ENCODE results near the gene GRK6.
"Not testable (repeated sequence)": the region's sequence is repeated elsewhere in the genome, so short reads cannot be mapped to it uniquely, and the experiment has no call there.

The GRK6 gene

DNA sequence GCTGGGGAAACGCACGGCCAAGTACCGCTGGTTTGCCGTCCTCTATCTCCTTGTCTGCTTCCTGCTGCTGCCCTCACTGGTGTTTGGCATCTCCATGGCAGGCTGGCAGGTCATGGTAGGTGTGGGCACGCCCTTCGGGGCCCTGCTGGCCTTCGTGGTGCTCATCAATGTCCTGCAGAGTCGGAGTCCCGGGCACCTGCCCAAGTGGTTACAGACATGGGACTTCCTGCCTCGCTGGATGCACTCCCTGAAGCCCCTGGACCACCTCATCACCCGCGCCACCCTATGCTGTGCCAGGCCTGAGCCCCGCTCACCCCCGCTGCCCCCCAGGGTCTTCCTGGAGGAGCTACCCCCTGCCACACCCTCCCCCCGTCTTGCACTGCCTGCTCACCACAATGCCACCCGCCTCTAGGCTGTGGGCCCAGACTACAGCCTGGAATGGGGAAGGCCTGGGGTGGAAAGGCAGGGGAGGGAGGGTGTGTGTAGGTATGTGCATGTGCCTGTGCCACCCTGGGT lies 28.5 kb upstream of the GRK6 start:
- in situ Hi-C loops (cut with MboI; ENCODE audit: low sequenced_read_pairs), result no loop called here

DNA sequence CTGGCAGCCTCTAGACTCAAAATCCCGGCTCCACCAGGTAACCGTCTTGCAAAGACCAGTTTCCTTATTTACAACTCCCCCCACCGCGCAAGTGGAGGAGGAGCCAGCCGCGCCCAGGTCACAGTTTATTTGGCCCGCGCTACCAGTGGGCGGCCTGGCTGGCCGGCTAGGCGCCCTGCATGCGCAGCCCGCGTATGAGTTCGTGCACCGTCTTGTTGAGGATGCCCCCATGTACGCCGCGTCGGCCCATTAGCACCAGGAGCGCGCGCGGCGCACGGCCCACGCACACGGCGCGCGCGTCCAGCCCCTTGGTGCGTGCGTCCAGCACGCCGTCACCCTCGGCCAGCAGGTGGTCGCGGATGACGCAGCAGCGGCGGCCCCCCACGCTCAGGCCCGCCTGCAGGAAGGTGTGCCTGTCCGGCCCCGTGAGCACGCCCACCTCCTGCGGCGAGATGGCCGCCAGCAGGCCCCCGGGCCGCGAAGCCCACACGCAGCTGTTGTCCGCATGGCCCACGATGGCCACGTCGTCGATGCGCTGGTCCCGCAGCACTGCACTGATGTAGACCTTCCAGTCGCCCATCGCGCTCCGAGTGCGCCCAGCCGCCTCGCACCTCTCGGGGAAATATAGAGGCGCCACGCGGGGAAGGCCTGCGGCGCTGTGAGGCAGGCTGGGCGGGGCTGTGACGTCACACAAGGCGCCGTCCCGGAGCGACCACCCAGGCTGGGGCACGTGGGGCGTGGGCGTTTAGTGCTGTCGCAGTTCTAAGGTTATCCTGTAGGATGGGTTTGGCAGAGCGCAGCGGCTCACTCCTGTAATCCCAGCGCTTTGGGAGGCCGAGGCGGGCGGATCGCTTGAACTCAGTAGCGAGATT lies 26.2 kb upstream of the GRK6 start, which contains the start of gene PFN3:
Gene PFN3, minus strand, starts transcription at position 665 of the 872 bp plus-strand sequence. Its CDS starts 85 bp downstream, at position 580.
- in situ Hi-C loops (cut with MboI; ENCODE audit: low sequenced_read_pairs), result no loop called here

DNA sequence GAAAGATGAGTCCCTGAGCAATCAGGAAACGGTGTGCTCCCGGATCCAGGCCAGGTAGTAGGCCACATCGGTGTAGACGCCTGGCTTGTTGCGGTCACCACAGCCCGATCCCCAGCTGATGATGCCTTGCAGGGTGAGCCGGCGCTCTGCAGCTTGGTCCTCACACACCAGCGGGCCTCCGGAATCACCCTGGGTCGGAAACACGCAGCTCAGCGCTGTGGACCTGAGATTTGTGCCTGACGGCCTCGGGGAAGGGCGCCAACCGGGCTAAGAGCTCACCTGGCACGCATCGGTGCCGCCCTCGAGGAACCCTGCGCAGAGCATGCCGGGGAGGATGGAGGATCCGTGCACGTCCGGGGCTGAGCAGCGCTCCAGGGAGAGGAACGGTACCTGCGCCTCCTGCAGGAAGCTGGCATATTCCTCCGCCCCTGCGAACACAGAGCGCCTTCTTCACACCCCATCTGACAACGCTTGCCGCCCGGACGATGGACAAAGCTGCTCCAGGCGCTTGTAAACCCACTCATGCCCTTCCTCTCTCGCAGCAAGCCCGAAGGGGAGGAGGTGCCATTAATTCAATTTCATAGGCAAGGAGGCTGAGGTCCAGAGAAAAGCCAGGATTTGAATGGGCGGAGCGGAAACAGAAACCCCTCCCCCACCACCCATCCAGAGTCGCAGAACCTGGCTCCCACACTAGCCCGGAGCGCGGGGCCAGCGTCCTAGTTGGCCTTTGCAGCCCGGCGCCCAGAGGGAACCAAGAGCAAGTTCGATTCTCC lies 24.0 kb upstream of the GRK6 start:
- in situ Hi-C loops (cut with MboI; ENCODE audit: low sequenced_read_pairs), result no loop called here

DNA sequence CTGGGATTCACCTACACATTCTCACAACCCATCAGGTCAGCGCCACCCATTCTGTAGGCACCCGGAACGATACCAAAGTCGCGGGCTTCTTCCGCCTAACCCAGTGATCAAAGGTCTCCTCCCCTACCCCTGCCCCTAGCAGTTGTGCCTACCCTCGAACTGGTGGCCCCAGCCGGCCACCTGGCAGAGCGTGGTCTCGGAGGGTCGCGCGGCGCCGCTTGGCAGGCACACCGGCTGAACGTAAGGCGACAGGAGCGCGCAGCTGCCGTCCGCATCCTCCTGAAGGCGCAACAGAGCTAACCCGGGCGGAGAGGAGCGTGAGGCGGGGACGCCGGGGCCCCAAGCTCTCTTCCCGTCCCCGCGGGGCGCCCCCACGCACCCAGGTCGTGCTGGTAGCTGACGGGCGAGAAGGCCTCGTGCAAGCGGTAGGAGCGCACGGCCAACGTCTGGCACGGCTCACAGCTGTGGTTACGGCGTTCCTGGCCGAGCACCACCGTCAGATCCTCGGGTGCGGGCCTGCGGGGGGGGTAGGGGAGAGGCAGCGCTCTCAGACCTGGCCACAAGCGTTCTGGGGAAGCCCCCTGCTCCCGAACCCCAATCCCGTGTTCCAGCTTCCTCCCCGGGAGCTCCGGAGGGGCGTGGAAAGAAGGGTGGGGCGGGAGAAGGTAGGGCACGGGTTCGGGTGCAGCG lies 23.2 kb upstream of the GRK6 start:
- in situ Hi-C loops (cut with MboI; ENCODE audit: low sequenced_read_pairs), result no loop called here

DNA sequence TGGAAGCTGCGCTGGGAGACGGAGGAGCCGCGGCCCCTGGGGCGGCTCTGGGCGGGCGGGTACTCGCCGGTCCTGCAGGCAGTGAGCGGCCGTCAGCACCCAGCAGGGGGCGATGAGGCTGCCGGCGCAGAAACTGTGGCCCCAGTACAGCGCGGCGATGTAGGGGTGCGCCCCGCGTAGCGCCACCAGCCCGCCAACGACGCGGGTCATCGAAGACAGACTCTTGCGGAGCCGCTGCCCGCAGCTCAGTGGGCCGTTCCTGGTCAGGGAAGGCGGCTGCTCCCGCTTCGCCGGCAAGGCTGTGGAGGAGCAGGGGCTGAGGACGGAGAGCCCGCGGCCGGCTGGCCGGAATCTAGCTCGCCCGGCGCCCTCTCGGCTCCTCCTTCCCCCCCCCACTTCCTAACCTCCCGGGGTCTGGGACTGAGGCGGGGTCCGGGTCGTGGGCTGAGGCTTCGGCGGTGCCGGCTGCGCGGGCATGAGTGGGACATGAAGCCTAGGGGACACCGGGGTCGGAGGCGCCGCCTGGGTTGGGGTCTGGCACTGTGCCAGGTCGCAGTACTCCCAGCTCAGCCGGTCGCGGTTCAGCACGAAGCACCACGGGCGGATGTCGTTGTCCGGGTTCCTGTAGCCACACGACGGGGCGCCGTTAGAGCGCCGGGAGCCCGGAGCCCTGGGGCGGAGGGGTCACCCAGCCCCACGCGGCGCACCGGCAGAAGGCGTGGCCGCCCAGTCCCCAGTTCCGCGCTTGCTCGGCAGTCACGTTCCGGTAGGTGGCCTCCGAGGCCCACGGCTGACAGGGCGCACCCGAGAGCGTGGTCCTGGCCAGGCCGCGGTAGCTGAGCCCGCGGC lies 22.5 kb upstream of the GRK6 start:
- in situ Hi-C loops (cut with MboI; ENCODE audit: low sequenced_read_pairs), result no loop called here

DNA sequence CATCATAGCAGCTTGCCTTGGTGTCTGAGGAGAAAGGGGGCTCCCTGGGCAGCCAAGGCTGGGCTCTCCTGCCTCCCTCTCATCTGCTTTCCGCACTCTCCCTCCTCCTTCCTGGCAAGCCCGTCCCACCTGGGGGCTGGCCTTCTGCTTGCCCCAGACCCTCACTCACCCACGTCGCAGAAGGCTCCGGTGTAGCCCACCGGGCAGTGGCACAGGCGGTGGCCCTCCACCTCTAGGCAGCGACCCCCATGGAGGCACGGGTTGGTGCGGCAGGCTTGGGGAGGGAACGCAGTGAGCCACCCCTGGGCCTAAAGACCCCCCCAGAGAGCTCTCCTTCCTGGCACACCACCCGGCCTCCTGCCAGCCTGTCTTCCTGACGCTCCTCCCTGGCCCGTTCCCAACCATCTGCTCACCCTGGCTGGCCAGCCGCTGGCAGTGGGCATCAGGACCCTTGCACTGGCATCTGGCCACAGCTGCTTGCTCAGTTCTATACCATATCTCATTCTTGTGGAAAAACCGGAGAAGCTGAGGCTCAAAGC lies 21.8 kb upstream of the GRK6 start:
- in situ Hi-C loops (cut with MboI; ENCODE audit: low sequenced_read_pairs), result no loop called here

DNA sequence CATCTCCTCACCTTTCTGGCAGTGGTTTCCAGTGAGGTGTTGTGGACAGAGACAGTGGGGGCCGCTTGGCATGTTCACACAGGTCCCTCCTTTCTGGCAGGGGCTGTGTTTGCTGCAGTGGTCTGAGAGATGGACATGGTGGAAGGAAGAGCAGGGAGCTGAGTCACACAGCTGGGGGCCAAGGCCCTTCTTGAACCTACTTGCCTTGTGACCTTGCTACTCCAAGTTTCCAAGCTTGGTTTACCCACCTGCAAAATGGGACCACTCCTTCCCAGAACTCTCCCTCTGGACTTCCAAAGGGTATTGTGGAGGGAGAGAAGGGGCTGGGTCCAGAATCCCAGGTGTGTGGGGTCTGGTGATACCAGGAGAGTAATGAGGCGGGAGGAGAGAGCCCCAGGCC lies 21.2 kb upstream of the GRK6 start:
- in situ Hi-C loops (cut with MboI; ENCODE audit: low sequenced_read_pairs), result no loop called here

DNA sequence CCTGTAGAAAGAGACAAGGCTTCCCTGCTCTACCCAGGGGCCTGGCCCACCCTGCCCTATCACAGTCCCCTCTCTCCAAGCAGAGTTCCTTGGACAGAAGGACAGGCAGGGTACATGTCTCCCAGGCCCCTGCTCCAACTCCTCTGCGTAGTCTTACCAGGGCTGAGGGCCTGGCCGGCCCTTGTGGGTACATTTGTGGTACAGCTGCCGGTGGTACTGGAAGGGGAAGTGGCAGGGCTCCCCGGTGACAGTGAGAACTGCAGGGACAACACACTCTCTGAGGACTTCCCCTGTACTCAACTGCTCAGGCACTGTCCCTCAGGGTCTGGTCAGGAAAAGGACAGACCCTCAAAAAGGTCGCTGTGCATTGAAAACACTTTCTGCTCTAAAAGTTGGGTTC lies 20.7 kb upstream of the GRK6 start:
- in situ Hi-C loops (cut with MboI; ENCODE audit: low sequenced_read_pairs), result no loop called here

DNA sequence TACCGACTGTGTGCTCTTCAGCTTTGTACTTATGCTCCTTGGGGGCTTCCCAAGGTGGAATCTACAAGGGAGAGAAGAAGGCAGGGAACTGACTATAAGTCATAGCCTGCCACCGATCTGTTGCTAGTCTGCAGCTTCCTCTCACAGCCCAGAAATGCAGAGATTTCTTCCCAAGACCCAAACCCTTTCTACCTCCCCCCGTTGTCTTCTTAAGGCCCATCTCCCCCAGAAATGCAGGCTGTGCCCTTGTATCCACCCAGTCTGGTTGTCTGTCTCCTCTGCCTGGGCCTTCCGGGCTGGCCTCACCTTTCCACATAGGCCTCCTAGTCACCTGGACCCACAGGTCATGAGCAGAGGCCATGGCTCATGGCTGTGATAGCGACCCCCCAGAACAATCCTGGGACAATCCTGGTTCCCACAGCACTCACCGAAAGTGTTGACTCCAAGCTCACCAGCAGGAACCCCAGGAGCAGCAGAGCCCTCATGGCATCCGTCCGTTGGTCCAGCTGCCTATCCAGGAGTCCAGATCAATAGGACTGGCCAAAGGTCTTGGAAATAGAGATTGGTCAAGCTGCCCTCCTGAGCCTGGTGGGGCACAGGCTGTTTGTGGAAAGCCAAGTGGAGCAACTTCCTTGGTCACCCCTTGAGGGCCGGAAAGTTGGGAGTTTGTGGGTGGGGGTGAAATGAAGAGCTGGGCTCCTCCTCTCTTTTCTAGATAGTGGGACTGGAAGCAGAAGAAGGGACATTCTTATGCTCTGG lies 17.3 kb upstream of the GRK6 start, which contains the start of gene F12:
Gene F12, minus strand, starts transcription at position 522 of the 759 bp plus-strand sequence. Its CDS starts 37 bp downstream, at position 485.
- in situ Hi-C loops (cut with MboI; ENCODE audit: low sequenced_read_pairs), result no loop called here

DNA sequence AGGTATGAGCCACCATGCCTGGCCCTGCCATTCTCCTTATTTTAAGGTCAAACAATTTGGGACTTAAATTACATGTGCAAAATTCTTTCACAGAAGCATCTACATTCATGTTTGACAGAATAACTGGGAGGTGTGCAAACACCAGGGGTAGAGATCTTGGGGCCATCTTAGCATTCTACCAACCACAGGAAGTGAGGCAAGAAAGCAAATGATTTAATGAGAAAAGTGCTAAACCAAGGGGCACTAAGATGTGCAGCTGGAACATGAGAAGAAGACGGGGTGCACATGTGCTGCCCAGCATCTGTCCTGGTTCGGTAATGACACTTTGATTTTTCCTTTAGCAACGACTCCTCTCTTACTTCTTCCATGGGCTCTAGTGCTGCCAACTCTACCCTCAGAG lies 15.9 kb upstream of the GRK6 start:
- in situ Hi-C loops (cut with MboI; ENCODE audit: low sequenced_read_pairs), result no loop called here

DNA sequence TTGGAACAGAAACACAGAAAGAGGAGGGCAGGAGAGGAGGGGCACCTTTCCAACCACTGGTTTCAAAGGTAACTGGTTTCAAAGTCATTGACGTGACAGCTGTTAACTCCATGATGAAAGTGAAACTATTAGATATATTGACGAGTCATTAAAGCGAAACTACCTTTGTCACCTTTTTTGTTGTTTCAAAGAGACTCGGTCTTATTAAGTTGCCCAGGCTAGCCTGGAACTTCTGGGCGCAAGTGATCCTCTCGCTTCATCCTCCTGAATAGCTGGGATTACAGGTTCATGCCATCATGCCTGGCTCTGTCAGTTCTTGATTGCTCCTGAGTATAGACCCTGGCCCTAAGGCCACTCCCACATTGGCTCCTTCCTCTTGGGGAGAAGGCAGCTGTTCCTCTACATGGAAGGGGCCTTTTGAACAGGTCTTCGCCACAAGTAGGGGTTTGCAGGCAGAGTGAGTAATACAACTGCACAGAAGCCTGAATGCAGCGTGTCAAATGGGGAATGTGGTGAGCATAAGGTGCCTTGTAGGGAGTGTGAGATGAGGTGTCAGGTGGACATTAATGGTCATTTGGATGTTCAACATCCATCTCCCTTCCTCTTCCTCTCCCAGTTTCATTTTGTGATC lies 13.8 kb upstream of the GRK6 start:
- in situ Hi-C loops (cut with MboI; ENCODE audit: low sequenced_read_pairs), result no loop called here

DNA sequence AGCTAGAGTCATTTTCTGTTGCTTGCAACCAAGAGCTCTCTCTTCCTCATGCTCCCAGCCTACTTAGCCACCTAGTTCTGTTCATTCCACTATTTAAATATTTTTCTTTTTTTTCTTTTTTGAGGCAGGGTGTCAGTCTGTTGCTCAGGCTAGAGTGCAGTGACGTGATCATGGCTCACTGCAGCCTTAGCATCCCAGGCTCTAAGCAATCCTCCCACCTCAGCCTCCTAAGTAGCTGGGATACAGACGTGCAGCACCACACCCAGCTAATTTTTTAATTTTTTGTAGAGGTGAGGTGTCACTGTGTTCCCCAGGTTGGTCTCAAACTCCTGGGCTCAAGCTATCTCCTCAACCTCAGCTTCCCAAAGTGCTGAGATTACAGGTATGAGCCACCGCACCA lies 12.0 kb upstream of the GRK6 start:
- in situ Hi-C loops (cut with MboI; ENCODE audit: low sequenced_read_pairs), result no loop called here

DNA sequence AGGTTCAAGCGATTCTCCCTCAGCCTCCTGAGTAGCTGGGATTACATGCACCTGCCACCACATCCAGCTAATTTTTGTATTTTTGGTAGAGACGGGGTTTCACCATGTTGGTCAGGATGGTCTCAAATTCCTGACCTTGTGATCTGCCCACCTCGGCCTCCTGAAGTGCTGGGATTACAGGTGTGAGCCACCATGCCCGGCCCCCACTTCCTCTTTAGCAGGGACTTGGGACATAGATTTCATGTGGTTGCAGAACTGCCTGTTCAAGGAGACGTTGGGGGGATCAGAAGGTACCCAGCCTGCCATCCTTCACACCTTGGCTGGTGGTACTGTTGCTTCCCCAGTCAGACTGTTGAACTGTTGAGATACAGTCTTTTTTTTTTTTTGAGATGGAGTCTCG lies 9.4 kb upstream of the GRK6 start:
- in situ Hi-C loops (cut with MboI; ENCODE audit: low sequenced_read_pairs), result not testable (repeated sequence)

DNA sequence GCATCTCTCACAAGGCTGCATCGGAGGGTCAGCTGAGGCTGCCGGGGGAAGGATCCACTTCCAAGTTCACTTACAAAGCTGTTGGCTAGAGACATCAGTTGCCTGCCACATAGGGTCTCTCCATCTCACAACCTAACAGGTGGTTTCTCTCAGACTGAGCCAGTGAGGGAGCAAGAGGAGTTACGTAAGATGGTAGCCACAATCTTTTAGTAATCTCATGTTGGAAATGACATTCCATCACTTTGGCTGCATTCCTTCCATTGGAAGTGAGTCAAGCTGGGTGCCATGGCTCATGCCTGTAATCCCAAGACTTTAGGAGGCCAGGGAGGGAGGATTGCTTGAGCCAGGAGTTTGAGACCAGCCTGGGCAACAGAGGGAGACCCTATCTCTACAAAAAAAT lies 7.4 kb upstream of the GRK6 start:
- in situ Hi-C loops (cut with MboI; ENCODE audit: low sequenced_read_pairs), result no loop called here

DNA sequence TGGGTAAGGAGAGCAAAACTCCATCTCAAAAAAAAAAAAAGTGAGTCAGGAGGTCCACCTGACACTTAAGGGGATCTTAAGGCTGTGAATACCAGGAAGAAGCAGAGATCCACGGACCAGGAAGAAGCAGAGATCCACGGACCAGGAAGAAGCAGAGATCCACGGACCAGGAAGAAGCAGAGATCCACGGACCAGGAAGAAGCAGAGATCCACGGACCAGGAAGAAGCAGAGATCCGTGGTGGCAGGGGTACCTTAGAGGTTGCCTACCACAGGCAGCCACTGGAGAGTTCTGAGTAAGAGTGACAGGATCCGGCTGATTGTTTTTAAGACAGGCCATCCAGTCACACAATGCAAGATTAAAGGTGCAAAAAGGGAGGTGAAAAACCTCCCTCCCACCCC lies 6.0 kb upstream of the GRK6 start:
- in situ Hi-C loops (cut with MboI; ENCODE audit: low sequenced_read_pairs), result not testable (repeated sequence)

DNA sequence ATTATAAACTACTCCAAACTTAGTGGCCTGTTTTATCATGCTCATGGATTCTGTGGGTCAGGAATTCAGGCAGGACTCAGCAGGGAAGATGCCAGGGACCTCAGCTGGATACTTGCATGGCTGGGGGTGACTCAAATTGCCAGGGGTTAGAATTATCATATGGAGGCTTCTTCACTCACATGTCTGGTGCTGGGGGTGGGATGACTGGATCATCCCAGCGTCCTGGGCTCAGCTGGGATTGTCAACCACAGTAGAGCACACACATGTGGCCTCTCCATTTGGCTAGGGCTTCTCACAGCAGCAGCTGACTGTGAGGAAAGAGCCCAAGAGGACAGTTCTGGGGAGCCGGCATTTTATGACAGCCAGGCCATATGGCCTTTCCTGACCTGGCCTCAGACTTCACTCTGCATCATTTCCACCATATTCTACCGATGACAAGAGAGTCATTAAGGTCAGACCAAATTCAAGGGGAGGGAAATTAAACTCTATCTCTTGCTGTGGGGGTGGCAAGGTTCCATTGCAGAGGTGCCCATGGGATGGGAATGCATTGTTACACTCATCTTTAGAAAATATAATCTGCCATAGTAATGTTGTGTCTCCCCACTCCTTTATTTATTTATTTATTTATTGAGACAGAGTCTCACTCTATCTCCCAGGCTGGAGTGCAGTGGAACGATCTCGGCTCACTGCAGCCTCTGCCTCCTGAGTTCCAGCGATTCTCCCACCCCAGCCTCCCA lies 5.2 kb upstream of the GRK6 start:
- in situ Hi-C loops (cut with MboI; ENCODE audit: low sequenced_read_pairs), result no loop called here

DNA sequence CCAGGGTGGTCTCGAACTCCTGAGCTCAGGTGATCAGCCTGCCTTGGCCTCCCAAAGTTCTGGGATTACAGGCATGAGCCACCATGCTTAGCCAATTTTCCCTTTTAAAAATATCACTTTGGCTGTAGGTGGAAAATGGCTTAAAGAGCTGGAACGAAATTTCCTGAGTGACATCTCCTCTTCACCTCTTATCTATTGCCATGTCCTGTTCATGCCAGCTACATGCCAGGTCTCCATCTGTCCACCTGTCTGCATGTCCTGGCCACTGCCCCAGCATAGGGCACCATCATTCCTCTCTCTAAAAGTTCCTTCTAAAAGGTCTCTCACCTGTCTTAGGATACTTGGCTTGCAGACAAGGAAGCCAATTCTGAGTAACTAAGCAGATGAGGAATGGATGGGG lies 2.8 kb upstream of the GRK6 start:
- in situ Hi-C loops (cut with MboI; ENCODE audit: low sequenced_read_pairs), result no loop called here

DNA sequence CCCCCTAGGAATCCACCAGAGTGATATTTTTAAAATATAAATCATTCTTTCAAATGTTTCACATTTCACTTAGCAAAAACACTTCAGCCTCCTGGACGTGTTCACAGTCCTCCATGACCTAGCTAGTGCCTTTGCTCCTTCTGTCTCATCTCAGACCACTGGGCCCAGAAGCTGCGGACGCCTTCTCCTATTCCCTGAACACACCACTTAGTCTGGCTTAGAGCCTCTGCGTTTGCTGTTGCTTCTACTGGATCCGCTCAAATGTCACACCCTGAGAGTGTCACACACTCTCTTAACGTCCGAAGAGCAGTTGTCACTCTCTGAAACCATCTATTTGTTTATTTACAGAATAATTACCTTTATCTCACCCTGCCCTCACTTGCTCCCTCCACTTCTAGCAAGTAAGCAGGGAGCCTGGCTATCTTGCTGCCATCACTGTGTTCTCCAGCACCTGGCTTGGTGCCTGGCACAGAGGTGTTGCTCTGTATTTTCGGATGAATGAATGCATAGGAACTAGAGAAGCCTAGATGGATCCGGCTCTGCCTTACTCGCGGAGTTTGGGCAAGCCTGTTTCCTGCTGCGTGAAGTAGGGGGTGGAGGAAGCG lies 1.2 kb upstream of the GRK6 start:
- in situ Hi-C loops (cut with MboI; ENCODE audit: low sequenced_read_pairs), result no loop called here

Measured in hTERT RPE-1 (cell line).